DOHH2 (cell line): ENCODE data around the gene CNPY1.

Source experiments
- EZH2phosphoT487 ChIP-seq: fragments of 200-600 bp; sonication (generic); IDR thresholded peaks from 2 replicates; pipeline ENCODE4 v1.6.1; 2017; ENCODE audit warnings: borderline replicate concordance, mild to moderate bottlenecking, antibody characterized with exemption, low read length, moderate library complexity, mixed read lengths
- TF ChIP-seq, protein P1 (sequence below): fragments of 200-600 bp; sonication (generic); IDR thresholded peaks from one replicate; pipeline ENCODE4 v1.5.1; 2014; ENCODE audit warnings: antibody characterized with exemption, mild to moderate bottlenecking, low read depth, low read length; ENCODE audit not compliant: poor library complexity, severe bottlenecking

DNA sequence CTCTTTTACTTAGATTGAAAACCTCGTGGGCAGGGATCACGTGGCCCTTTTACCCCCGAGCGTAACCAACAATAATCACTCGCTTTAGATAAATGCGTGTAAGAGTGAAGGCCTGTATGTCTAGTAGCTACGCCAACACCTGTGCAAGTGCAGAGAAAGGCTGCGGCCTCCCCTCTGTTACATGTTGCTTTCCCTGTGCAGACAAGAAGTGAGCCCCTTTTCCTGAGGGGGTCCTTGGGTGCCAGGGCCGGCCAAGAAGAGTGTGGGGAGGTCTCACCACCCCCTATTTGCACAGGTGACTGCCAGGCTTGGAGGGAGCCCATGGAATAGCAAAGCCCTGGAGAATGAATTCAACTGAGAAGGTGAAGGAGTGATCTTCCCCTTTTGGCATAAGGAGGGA lies 35.6 kb upstream of the CNPY1 start:
- TF ChIP-seq, protein P1, sequence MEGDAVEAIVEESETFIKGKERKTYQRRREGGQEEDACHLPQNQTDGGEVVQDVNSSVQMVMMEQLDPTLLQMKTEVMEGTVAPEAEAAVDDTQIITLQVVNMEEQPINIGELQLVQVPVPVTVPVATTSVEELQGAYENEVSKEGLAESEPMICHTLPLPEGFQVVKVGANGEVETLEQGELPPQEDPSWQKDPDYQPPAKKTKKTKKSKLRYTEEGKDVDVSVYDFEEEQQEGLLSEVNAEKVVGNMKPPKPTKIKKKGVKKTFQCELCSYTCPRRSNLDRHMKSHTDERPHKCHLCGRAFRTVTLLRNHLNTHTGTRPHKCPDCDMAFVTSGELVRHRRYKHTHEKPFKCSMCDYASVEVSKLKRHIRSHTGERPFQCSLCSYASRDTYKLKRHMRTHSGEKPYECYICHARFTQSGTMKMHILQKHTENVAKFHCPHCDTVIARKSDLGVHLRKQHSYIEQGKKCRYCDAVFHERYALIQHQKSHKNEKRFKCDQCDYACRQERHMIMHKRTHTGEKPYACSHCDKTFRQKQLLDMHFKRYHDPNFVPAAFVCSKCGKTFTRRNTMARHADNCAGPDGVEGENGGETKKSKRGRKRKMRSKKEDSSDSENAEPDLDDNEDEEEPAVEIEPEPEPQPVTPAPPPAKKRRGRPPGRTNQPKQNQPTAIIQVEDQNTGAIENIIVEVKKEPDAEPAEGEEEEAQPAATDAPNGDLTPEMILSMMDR: no peak
- no peak for TF ChIP-seq EZH2phosphoT487
